Lung (tissue), 5 donors: ENCODE measurements around the gene RIPOR1. TPM values are rescaled to one million over a fixed set of nuclear protein-coding genes. Genes with fewer than 3 reads are reported as not detected.

Experiments used
- polyA plus RNA-seq, 2 donors: library from polyadenylated mRNA; stranded (reverse); fragments of 200-250 nt; gene quantifications; one replicate each; pipeline ENCODE4 v1.2.1, GENCODE V29; 2013
- small RNA-seq: library from RNA; depleted of rRNA; stranded (forward); fragments of <200 nt; gene quantifications from one replicate; pipeline ENCODE3, GENCODE V24; 2014; ENCODE audit warnings: low replicate concordance
- total RNA-seq, 2 donors: library from RNA; depleted of rRNA in 1 of 2; stranded (reverse); fragments of >200 nt in 1 of 2; gene quantifications; one replicate each; pipeline ENCODE4 v1.2.1, GENCODE V29; 2014 to 2021
- donor health status: Bipolar disorder and iron deficiency.
- donor health status: healthy.
- donor health status: DM: yes; HTN: yes; CAD: no.

RIPOR1 gene
- total and polyA plus RNA-seq, 4 donors, result 44.1 to 122 (median 70.4) TPM

Small RNA genes lying within 50 kb of the gene (small RNA-seq; reads per million reads assigned to genes)
- not detected for gene AC027682.3

Other genes with a start within 250 kb of the RIPOR1 start
- gene PLEKHG4, start 249.3 kb upstream of the RIPOR1 start, total RNA-seq, result 10 to 100 TPM; 14.6 to 26.9 TPM
- 10 to 100 TPM in 1 of 2 donors, 1 to 10 TPM in 1; 9.0 to 19.5 TPM for gene PLEKHG4, start 249.3 kb upstream of the RIPOR1 start, polyA plus RNA-seq
- 1 to 10 TPM in 1 of 2 donors, under 1 TPM in 1; 0.40 to 5.1 TPM for gene KCTD19, start 202.1 kb upstream of the RIPOR1 start, total RNA-seq
- under 1 TPM; 0.07 to 0.24 TPM for gene KCTD19, start 202.1 kb upstream of the RIPOR1 start, polyA plus RNA-seq
- 100 to 1,000 TPM in 1 of 2 donors, 10 to 100 TPM in 1; 14.4 to 103 TPM for gene LRRC36, start 202.0 kb upstream of the RIPOR1 start, total RNA-seq
- 10 to 100 TPM in 1 of 2 donors, 1 to 10 TPM in 1; 2.1 to 18.8 TPM for gene LRRC36, start 202.0 kb upstream of the RIPOR1 start, polyA plus RNA-seq
- 100 to 1,000 TPM; 183 to 371 TPM for gene TPPP3, start 135.3 kb upstream of the RIPOR1 start, total RNA-seq
- 100 to 1,000 TPM; 164 to 186 TPM for gene TPPP3, start 135.3 kb upstream of the RIPOR1 start, polyA plus RNA-seq
- 10 to 100 TPM; 14.9 to 31.8 TPM for gene ZDHHC1, start 112.4 kb upstream of the RIPOR1 start, total RNA-seq
- 10 to 100 TPM; 10.9 to 27.4 TPM for gene ZDHHC1, start 112.4 kb upstream of the RIPOR1 start, polyA plus RNA-seq
- 1 to 10 TPM; 6.5 to 6.8 TPM for gene HSD11B2, start 97.7 kb upstream of the RIPOR1 start, total RNA-seq
- gene HSD11B2, start 97.7 kb upstream of the RIPOR1 start, polyA plus RNA-seq, result 10 to 100 TPM in 1 of 2 donors, 1 to 10 TPM in 1; 2.6 to 39.8 TPM
- 100 to 1,000 TPM in 1 of 2 donors, 10 to 100 TPM in 1; 87.2 to 185 TPM for gene ATP6V0D1, start 47.7 kb upstream of the RIPOR1 start, total RNA-seq
- 100 to 1,000 TPM in 1 of 2 donors, 10 to 100 TPM in 1; 39.6 to 249 TPM for gene ATP6V0D1, start 47.7 kb upstream of the RIPOR1 start, polyA plus RNA-seq
- gene AGRP, start 45.3 kb upstream of the RIPOR1 start, total RNA-seq, result 1 to 10 TPM in 1 of 2 donors, not detected in 1; 1.4 TPM
- 1 to 10 TPM in 1 of 2 donors, under 1 TPM in 1; 0.97 to 8.3 TPM for gene AGRP, start 45.3 kb upstream of the RIPOR1 start, polyA plus RNA-seq
- 10 to 100 TPM; 28.5 to 54.2 TPM for gene CTCF, start 33.7 kb downstream of the RIPOR1 start, total RNA-seq
- 10 to 100 TPM; 16.7 to 18.1 TPM for gene CTCF, start 33.7 kb downstream of the RIPOR1 start, polyA plus RNA-seq
- gene CARMIL2, start 116.3 kb downstream of the RIPOR1 start, total RNA-seq, result 1 to 10 TPM; 1.2 to 2.9 TPM
- 1 to 10 TPM; 1.7 to 2.5 TPM for gene CARMIL2, start 116.3 kb downstream of the RIPOR1 start, polyA plus RNA-seq
- gene ACD, start 131.4 kb downstream of the RIPOR1 start, total RNA-seq, result 10 to 100 TPM; 13.4 to 19.7 TPM
- 10 to 100 TPM; 13.2 to 18.4 TPM for gene ACD, start 131.4 kb downstream of the RIPOR1 start, polyA plus RNA-seq
- gene PARD6A, start 132.1 kb downstream of the RIPOR1 start, total RNA-seq, result 1 to 10 TPM; 1.4 to 6.2 TPM
- gene PARD6A, start 132.1 kb downstream of the RIPOR1 start, polyA plus RNA-seq, result 1 to 10 TPM; 4.4 to 5.0 TPM
- gene ENKD1, start 137.9 kb downstream of the RIPOR1 start, total RNA-seq, result 10 to 100 TPM; 27.1 to 35.9 TPM
- 10 to 100 TPM; 24.4 to 35.0 TPM for gene ENKD1, start 137.9 kb downstream of the RIPOR1 start, polyA plus RNA-seq
- gene C16orf86, start 138.0 kb downstream of the RIPOR1 start, total RNA-seq, result 1 to 10 TPM; 6.1 to 6.4 TPM
- 1 to 10 TPM; 3.7 to 4.4 TPM for gene C16orf86, start 138.0 kb downstream of the RIPOR1 start, polyA plus RNA-seq
- gene GFOD2, start 190.5 kb downstream of the RIPOR1 start, total RNA-seq, result 10 to 100 TPM; 18.4 to 26.3 TPM
- 10 to 100 TPM; 10.1 to 13.7 TPM for gene GFOD2, start 190.5 kb downstream of the RIPOR1 start, polyA plus RNA-seq